GM23338 (cell line): ENCODE results near the gene POP4. TPM values are rescaled to one million over a fixed set of nuclear protein-coding genes. Genes with fewer than 3 reads are reported as not detected.

Experiments
- CREB1 ChIP-seq: fragments of 250-450 bp; sonication (Bioruptor Pico); IDR thresholded peaks from 2 replicates; pipeline ENCODE4 v1.5.0; 2020; ENCODE audit warnings: low read depth, mild to moderate bottlenecking, moderate library complexity
- EZH2 ChIP-seq: fragments of 200-600 bp; sonication (generic); IDR thresholded peaks from one replicate; pipeline ENCODE4 v1.8.0; 2017; ENCODE audit warnings: antibody characterized with exemption, mild to moderate bottlenecking, low read depth; ENCODE audit not compliant: unreplicated experiment
- EZH2phosphoT487 ChIP-seq: fragments of 200-600 bp; sonication (generic); IDR thresholded peaks from one replicate; pipeline ENCODE4 v1.8.1; 2018; ENCODE audit warnings: antibody characterized with exemption; ENCODE audit not compliant: unreplicated experiment
- NANOG ChIP-seq: IDR thresholded peaks from 2 replicates; pipeline ENCODE4 v1.6.1; 2016; ENCODE audit warnings: antibody characterized with exemption, borderline replicate concordance
- POLR2AphosphoS5 ChIP-seq: IDR thresholded peaks from 2 replicates; pipeline ENCODE4 v1.6.1; 2016; ENCODE audit warnings: antibody characterized with exemption, low read depth
- STAT1 ChIP-seq: IDR thresholded peaks from one replicate; pipeline ENCODE4 v1.6.1; 2016; ENCODE audit warnings: antibody characterized with exemption; ENCODE audit not compliant: unreplicated experiment
- ZNF331 ChIP-seq: fragments of 250-450 bp; sonication (Bioruptor Pico); IDR thresholded peaks from 2 replicates; pipeline ENCODE4 v1.5.0; 2020; ENCODE audit warnings: low read depth, mild to moderate bottlenecking, moderate library complexity
- polyA plus RNA-seq: library from polyadenylated mRNA; unstranded; fragments of >200 nt; fragmentation: Nextera tagmentation; extraction: Ambion mirVana; gene quantifications from 2 replicates; pipeline ENCODE4 v1.2.1, GENCODE V29; 2016
- total RNA-seq: library from RNA; depleted of rRNA; stranded (reverse); fragments of >200 nt; shearing (Covaris generic); gene quantifications from 2 replicates; pipeline ENCODE4 v1.2.3, GENCODE V29; 2014
- TF ChIP-seq, protein P1 (sequence below): fragments of 250-450 bp; sonication (Bioruptor Pico); IDR thresholded peaks from 2 replicates; pipeline ENCODE4 v1.5.0; 2020; ENCODE audit warnings: mild to moderate bottlenecking, moderate library complexity
- TF ChIP-seq, protein P2 (sequence below): IDR thresholded peaks from 2 replicates; pipeline ENCODE4 v1.6.1; 2016; ENCODE audit warnings: antibody characterized with exemption
- TF ChIP-seq, protein P3 (sequence below): IDR thresholded peaks from one replicate; pipeline ENCODE4 v1.6.1; 2018; ENCODE audit warnings: antibody characterized with exemption; ENCODE audit not compliant: unreplicated experiment

Gene POP4
- total and polyA plus RNA-seq, 2 experiments from 2014 or later = 37.2 to 58.3 TPM

DNA sequence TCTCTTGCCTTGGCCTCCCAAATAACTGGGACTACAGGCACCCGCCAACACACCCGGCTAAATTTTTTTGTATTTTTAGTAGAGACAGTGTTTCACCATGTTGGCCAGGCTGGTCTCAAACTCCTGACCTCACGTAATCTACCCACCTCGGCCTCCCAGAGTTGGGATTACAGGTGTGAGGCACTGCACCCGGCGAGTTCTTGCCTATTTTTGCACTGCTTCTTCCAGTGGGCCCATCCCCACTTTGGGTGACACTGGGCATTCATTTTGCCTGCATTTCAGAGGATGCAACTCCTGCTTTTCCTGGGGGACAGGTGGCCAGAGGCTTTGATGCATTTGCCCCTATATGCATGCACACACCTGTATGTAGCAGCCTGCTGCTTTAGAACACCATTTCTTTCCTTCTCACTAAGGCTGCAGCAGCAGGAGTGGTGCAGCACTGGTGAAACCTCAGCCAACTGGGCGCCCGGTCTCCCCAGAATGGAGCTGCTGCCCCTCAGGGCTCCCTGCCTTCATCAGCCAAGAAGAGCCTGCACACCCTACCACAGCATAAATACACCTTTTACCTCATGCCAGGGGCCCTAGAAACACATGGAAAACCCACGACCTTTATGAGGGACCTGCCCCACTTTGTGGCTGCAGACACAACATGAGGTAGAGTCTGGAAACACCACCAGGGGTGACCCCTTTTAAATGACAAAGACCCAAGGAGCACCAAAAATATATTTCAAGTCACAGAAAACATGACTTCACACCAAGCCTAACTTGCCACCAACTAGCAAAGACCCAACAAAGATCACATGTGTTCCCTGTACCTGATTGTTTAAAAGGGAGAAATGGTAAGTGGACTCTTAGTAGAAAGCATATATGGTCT, 36.8 kb upstream of the POP4 start (continued):
- TF ChIP-seq, protein P1, sequence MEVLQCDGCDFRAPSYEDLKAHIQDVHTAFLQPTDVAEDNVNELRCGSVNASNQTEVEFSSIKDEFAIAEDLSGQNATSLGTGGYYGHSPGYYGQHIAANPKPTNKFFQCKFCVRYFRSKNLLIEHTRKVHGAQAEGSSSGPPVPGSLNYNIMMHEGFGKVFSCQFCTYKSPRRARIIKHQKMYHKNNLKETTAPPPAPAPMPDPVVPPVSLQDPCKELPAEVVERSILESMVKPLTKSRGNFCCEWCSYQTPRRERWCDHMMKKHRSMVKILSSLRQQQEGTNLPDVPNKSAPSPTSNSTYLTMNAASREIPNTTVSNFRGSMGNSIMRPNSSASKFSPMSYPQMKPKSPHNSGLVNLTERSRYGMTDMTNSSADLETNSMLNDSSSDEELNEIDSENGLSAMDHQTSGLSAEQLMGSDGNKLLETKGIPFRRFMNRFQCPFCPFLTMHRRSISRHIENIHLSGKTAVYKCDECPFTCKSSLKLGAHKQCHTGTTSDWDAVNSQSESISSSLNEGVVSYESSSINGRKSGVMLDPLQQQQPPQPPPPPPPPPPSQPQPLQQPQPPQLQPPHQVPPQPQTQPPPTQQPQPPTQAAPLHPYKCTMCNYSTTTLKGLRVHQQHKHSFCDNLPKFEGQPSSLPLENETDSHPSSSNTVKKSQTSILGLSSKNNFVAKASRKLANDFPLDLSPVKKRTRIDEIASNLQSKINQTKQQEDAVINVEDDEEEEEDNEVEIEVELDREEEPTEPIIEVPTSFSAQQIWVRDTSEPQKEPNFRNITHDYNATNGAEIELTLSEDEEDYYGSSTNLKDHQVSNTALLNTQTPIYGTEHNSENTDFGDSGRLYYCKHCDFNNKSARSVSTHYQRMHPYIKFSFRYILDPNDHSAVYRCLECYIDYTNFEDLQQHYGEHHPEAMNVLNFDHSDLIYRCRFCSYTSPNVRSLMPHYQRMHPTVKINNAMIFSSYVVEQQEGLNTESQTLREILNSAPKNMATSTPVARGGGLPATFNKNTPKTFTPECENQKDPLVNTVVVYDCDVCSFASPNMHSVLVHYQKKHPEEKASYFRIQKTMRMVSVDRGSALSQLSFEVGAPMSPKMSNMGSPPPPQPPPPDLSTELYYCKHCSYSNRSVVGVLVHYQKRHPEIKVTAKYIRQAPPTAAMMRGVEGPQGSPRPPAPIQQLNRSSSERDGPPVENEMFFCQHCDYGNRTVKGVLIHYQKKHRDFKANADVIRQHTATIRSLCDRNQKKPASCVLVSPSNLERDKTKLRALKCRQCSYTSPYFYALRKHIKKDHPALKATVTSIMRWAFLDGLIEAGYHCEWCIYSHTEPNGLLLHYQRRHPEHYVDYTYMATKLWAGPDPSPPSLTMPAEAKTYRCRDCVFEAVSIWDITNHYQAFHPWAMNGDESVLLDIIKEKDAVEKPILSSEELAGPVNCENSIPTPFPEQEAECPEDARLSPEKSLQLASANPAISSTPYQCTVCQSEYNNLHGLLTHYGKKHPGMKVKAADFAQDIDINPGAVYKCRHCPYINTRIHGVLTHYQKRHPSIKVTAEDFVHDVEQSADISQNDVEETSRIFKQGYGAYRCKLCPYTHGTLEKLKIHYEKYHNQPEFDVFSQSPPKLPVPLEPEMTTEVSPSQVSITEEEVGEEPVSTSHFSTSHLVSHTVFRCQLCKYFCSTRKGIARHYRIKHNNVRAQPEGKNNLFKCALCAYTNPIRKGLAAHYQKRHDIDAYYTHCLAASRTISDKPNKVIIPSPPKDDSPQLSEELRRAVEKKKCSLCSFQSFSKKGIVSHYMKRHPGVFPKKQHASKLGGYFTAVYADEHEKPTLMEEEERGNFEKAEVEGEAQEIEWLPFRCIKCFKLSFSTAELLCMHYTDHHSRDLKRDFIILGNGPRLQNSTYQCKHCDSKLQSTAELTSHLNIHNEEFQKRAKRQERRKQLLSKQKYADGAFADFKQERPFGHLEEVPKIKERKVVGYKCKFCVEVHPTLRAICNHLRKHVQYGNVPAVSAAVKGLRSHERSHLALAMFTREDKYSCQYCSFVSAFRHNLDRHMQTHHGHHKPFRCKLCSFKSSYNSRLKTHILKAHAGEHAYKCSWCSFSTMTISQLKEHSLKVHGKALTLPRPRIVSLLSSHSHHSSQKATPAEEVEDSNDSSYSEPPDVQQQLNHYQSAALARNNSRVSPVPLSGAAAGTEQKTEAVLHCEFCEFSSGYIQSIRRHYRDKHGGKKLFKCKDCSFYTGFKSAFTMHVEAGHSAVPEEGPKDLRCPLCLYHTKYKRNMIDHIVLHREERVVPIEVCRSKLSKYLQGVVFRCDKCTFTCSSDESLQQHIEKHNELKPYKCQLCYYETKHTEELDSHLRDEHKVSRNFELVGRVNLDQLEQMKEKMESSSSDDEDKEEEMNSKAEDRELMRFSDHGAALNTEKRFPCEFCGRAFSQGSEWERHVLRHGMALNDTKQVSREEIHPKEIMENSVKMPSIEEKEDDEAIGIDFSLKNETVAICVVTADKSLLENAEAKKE (CRISPR knock-in tag) = no peak
- TF ChIP-seq EZH2 (no peak), EZH2phosphoT487 (no peak), ZNF331 (CRISPR knock-in tag) (no peak), POLR2AphosphoS5 (no peak), CREB1 (CRISPR knock-in tag) (no peak), STAT1 (no peak), NANOG (no peak)
- TF ChIP-seq, protein P2, sequence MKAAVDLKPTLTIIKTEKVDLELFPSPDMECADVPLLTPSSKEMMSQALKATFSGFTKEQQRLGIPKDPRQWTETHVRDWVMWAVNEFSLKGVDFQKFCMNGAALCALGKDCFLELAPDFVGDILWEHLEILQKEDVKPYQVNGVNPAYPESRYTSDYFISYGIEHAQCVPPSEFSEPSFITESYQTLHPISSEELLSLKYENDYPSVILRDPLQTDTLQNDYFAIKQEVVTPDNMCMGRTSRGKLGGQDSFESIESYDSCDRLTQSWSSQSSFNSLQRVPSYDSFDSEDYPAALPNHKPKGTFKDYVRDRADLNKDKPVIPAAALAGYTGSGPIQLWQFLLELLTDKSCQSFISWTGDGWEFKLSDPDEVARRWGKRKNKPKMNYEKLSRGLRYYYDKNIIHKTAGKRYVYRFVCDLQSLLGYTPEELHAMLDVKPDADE = no peak
- TF ChIP-seq, protein P3, sequence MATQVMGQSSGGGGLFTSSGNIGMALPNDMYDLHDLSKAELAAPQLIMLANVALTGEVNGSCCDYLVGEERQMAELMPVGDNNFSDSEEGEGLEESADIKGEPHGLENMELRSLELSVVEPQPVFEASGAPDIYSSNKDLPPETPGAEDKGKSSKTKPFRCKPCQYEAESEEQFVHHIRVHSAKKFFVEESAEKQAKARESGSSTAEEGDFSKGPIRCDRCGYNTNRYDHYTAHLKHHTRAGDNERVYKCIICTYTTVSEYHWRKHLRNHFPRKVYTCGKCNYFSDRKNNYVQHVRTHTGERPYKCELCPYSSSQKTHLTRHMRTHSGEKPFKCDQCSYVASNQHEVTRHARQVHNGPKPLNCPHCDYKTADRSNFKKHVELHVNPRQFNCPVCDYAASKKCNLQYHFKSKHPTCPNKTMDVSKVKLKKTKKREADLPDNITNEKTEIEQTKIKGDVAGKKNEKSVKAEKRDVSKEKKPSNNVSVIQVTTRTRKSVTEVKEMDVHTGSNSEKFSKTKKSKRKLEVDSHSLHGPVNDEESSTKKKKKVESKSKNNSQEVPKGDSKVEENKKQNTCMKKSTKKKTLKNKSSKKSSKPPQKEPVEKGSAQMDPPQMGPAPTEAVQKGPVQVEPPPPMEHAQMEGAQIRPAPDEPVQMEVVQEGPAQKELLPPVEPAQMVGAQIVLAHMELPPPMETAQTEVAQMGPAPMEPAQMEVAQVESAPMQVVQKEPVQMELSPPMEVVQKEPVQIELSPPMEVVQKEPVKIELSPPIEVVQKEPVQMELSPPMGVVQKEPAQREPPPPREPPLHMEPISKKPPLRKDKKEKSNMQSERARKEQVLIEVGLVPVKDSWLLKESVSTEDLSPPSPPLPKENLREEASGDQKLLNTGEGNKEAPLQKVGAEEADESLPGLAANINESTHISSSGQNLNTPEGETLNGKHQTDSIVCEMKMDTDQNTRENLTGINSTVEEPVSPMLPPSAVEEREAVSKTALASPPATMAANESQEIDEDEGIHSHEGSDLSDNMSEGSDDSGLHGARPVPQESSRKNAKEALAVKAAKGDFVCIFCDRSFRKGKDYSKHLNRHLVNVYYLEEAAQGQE = no peak
